NT2/D1 (cell line): ENCODE measurements around the gene SPATA22.

Source experiments
- SUZ12 ChIP-seq: IDR thresholded peaks from 2 replicates; pipeline ENCODE4 v1.6.1; 2011; ENCODE audit not compliant: insufficient read length, insufficient read depth; ENCODE audit errors: extremely low read depth
- YY1 ChIP-seq: IDR thresholded peaks from 2 replicates; pipeline ENCODE4 v1.6.1; 2011; ENCODE audit not compliant: insufficient read length, insufficient read depth

- TF ChIP-seq SUZ12 = no peak
- TF ChIP-seq YY1 = no peak
These were observed 4.4 kb upstream of the SPATA22 start, which contains the start of gene ASPA for GRCh38 chr17:3475812-3476610.
